Esophagus squamous epithelium (tissue), 5 donors: ENCODE results near the gene ARHGAP11A. TPM values are rescaled to one million over a fixed set of nuclear protein-coding genes. Genes with fewer than 3 reads are reported as not detected.

Experiments
- DNase-seq: peaks from one replicate; lab custom pipeline; 2025; lab: John Stamatoyannopoulos, UW
- H3K27ac ChIP-seq, 4 donors: fragments of 200-600 bp; sonication (generic); one replicate each; pipeline ENCODE4 v1.5.1; 2016 to 2019; ENCODE audit warnings: mild to moderate bottlenecking in 1 of 4
- H3K27me3 ChIP-seq, 4 donors: fragments of 200-600 bp; sonication (generic); 1 replicate in 3 of 4; 2 replicates in 1 of 4; pipeline versions ENCODE4 v1.5.1 to v1.6.0; 2017 to 2021; ENCODE audit warnings: antibody characterized with exemption in 1 of 4
- H3K36me3 ChIP-seq, 3 donors: fragments of 200-600 bp; sonication (generic); one replicate each; pipeline ENCODE4 v1.5.1; 2016 to 2019
- H3K4me1 ChIP-seq, 3 donors: fragments of 200-600 bp; sonication (generic); one replicate each; pipeline ENCODE4 v1.5.1; 2017 to 2019
- H3K4me3 ChIP-seq, 4 donors: fragments of 200-600 bp; sonication (generic); 1 replicate in 3 of 4; 2 replicates in 1 of 4; pipeline ENCODE4 v1.5.1; 2016 to 2019; ENCODE audit warnings: mild to moderate bottlenecking in 2 of 4, moderate library complexity in 1 of 4
- H3K9me3 ChIP-seq, 3 donors: fragments of 200-600 bp; sonication (generic); one replicate each; pipeline ENCODE4 v1.5.1; 2016 to 2019
- POLR2A ChIP-seq, 4 donors: fragments of 450-650 bp; IDR thresholded peaks; one replicate each; pipeline ENCODE4 v1.6.1; 2017; ENCODE audit warnings: antibody characterized with exemption in 4 of 4, mild to moderate bottlenecking in 4 of 4, moderate library complexity in 3 of 4
- WGBS, 2 donors: methylation state at CpG; one replicate each; pipeline ENCODE4 v1.1.5; 2018; 5-methylcytosine and 5-hydroxymethylcytosine counted together
- intact Hi-C: fragments of 100-400 bp; cut with DNase I; formaldehyde crosslinking; loops from one replicate; pipeline ENCODE4 v1.15.0; 2022
- small RNA-seq, 4 donors: library from RNA; depleted of rRNA; stranded (forward); fragments of <200 nt; gene quantifications; one replicate each; pipeline ENCODE3, GENCODE V24; 2016
- total RNA-seq, 4 donors: library from RNA; depleted of rRNA; stranded (reverse); fragments of >200 nt; gene quantifications; one replicate each; pipeline ENCODE4 v1.1.0, GENCODE V29; 2016
- TF ChIP-seq, protein P1 (sequence below), 6 experiments: fragments of 450-650 bp in 4 of 6; fragments of 200-600 bp in 2 of 6; sonication (generic) in 2 of 6; IDR thresholded peaks; one replicate each; pipeline ENCODE4 v1.5.1; 2016 to 2019; ENCODE audit warnings: antibody characterized with exemption in 6 of 6, mild to moderate bottlenecking in 4 of 6, moderate library complexity in 4 of 6
- donor health status: DM: yes; HTN: yes; CAD: no.

Gene ARHGAP11A
- total RNA-seq, 4 donors from 2014 or later: 4.7 to 17.4 (median 8.1) TPM

DNA sequence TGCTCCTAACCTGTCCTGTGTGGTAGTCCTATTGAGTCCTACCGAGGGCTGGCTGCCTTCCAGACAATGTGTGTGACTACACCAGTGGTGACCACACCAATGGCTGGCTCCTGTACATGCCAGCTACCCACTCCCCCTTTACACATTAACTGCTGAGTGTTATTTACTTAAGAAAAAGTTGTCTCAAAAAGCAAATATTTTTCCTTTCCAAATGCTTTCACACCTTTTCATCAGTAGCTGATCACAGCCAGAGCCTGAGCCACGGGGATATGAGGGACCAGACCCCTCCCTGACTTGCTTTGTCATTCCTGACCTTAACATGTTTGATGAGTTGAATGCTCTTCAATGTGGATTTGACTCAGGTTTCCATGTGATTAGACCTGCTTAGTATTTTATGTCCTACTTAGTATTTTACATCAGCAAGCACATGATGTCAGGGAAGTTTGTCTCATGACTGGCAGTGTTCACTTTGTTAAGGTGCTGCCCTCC is 72.9 kb downstream of the ARHGAP11A start:
- H3K4me1 ChIP-seq: peaks cover 0 to 8% (median 0%) of the 10 kb centered on the region in 3 donors
- 39 to 45% methylated on average over 2 of the region's 2 CpGs for WGBS, 2 donors
- no peak for TF ChIP-seq POLR2A (IDR thresholded peaks at IDR 0.05)
- TF ChIP-seq, protein P1, sequence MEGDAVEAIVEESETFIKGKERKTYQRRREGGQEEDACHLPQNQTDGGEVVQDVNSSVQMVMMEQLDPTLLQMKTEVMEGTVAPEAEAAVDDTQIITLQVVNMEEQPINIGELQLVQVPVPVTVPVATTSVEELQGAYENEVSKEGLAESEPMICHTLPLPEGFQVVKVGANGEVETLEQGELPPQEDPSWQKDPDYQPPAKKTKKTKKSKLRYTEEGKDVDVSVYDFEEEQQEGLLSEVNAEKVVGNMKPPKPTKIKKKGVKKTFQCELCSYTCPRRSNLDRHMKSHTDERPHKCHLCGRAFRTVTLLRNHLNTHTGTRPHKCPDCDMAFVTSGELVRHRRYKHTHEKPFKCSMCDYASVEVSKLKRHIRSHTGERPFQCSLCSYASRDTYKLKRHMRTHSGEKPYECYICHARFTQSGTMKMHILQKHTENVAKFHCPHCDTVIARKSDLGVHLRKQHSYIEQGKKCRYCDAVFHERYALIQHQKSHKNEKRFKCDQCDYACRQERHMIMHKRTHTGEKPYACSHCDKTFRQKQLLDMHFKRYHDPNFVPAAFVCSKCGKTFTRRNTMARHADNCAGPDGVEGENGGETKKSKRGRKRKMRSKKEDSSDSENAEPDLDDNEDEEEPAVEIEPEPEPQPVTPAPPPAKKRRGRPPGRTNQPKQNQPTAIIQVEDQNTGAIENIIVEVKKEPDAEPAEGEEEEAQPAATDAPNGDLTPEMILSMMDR (IDR thresholded peaks at IDR 0.05): no peak
- no peaks in the 10 kb centered on the region for H3K36me3 ChIP-seq
- no peak for DNase-seq
- no peaks in the 10 kb centered on the region for H3K9me3 ChIP-seq
- no peak overlapping the region for H3K4me3 ChIP-seq
- intact Hi-C loops: no loop called here
- no peaks in the 10 kb centered on the region for H3K27me3 ChIP-seq
- H3K27ac ChIP-seq: no peak overlapping the region

Small RNA genes lying within 50 kb of the gene (small RNA-seq; reads per million reads assigned to genes)
- 0 reads per million in 4 donors for gene RN7SL286P

Other genes with a start within 250 kb of the ARHGAP11A start
- under 1 TPM in 1 of 4 donors, not detected in 3; 0.57 TPM for gene GOLGA8K, start 212.2 kb upstream of the ARHGAP11A start, total RNA-seq
- gene GOLGA8O, start 159.9 kb upstream of the ARHGAP11A start, total RNA-seq: under 1 TPM in 1 of 4 donors, not detected in 3; 0.19 TPM
- 1 to 10 TPM; 2.1 to 6.5 (median 2.9) TPM for gene GOLGA8N, start 22.0 kb upstream of the ARHGAP11A start, total RNA-seq
- 1 to 10 TPM in 1 of 4 donors, not detected in 3; 1.1 TPM for gene SCG5, start 26.2 kb downstream of the ARHGAP11A start, total RNA-seq
- gene GREM1, start 102.5 kb downstream of the ARHGAP11A start, total RNA-seq: 10 to 100 TPM in 1 of 4 donors, 1 to 10 TPM in 2, under 1 TPM in 1; 0.30 to 11.6 (median 6.4) TPM